PFSK-1 (cell line): ENCODE data around the gene XYLT1.

Experiments used
- FOXP2 ChIP-seq: optimal IDR thresholded peaks from 2 replicates; pipeline ENCODE3; 2011; ENCODE audit warnings: borderline replicate concordance, control low read depth, inconsistent platforms; ENCODE audit not compliant: insufficient read depth; ENCODE audit errors: extremely low read length, extremely low read depth
- POLR2AphosphoS5 ChIP-seq: IDR thresholded peaks from 2 replicates; pipeline ENCODE4 v1.6.1; 2012; ENCODE audit warnings: low read depth, mild to moderate bottlenecking, control low read depth, low read length, moderate library complexity
- SIN3A ChIP-seq: IDR thresholded peaks from 2 replicates; pipeline ENCODE4 v1.6.1; 2012; ENCODE audit warnings: mild to moderate bottlenecking, low read length, moderate library complexity, borderline replicate concordance; ENCODE audit not compliant: insufficient read depth
- TAF1 ChIP-seq: IDR thresholded peaks from 2 replicates; pipeline ENCODE4 v1.6.1; 2012; ENCODE audit warnings: low read length, control low read depth, borderline replicate concordance; ENCODE audit not compliant: insufficient read depth
- TF ChIP-seq, protein P1 (sequence below), 2 experiments: IDR thresholded peaks; 2 replicates each; pipeline versions ENCODE4 v1.6.1 to v1.8.0; 2011 to 2012; ENCODE audit warnings: low read depth in 2 of 2, low read length in 2 of 2, control low read depth in 1 of 2, inconsistent platforms in 1 of 2, mild to moderate bottlenecking in 1 of 2, moderate library complexity in 1 of 2; ENCODE audit not compliant: insufficient read depth in 1 of 2

The XYLT1 gene

DNA sequence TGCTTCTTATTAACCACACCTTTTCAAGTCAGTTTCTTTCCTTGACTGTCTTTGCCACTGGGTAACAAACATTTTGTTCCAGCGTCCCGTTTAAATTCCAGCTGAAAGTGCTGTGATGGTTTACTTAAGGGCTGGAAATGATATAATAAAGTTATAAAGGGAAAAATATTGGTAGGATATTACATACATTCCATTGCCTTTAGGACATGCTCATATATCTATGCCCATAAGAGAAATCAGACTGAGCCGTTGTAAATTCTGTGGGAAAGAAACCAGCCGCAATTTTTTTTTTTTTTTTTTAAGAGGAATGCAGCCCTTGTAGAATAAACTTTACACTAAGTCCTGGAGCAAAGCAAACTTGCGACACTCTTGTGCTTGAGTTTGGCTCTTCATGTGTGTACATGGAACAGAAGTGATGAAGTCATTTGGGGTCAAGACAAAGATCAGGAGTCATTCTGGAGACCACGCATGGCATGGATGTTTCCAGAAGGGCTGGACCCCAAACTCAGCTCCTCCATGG lies 210.9 kb downstream of the XYLT1 start:
- TF ChIP-seq POLR2AphosphoS5: no peak
- no peak for TF ChIP-seq TAF1
- no peak for TF ChIP-seq SIN3A
- TF ChIP-seq FOXP2: no peak
- TF ChIP-seq, protein P1, sequence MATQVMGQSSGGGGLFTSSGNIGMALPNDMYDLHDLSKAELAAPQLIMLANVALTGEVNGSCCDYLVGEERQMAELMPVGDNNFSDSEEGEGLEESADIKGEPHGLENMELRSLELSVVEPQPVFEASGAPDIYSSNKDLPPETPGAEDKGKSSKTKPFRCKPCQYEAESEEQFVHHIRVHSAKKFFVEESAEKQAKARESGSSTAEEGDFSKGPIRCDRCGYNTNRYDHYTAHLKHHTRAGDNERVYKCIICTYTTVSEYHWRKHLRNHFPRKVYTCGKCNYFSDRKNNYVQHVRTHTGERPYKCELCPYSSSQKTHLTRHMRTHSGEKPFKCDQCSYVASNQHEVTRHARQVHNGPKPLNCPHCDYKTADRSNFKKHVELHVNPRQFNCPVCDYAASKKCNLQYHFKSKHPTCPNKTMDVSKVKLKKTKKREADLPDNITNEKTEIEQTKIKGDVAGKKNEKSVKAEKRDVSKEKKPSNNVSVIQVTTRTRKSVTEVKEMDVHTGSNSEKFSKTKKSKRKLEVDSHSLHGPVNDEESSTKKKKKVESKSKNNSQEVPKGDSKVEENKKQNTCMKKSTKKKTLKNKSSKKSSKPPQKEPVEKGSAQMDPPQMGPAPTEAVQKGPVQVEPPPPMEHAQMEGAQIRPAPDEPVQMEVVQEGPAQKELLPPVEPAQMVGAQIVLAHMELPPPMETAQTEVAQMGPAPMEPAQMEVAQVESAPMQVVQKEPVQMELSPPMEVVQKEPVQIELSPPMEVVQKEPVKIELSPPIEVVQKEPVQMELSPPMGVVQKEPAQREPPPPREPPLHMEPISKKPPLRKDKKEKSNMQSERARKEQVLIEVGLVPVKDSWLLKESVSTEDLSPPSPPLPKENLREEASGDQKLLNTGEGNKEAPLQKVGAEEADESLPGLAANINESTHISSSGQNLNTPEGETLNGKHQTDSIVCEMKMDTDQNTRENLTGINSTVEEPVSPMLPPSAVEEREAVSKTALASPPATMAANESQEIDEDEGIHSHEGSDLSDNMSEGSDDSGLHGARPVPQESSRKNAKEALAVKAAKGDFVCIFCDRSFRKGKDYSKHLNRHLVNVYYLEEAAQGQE (IDR thresholded peaks at IDR 0.05; ENCODE audit: insufficient read depth in 1 of 2, low read depth in 2 of 2, low read length in 2 of 2): no peak

DNA sequence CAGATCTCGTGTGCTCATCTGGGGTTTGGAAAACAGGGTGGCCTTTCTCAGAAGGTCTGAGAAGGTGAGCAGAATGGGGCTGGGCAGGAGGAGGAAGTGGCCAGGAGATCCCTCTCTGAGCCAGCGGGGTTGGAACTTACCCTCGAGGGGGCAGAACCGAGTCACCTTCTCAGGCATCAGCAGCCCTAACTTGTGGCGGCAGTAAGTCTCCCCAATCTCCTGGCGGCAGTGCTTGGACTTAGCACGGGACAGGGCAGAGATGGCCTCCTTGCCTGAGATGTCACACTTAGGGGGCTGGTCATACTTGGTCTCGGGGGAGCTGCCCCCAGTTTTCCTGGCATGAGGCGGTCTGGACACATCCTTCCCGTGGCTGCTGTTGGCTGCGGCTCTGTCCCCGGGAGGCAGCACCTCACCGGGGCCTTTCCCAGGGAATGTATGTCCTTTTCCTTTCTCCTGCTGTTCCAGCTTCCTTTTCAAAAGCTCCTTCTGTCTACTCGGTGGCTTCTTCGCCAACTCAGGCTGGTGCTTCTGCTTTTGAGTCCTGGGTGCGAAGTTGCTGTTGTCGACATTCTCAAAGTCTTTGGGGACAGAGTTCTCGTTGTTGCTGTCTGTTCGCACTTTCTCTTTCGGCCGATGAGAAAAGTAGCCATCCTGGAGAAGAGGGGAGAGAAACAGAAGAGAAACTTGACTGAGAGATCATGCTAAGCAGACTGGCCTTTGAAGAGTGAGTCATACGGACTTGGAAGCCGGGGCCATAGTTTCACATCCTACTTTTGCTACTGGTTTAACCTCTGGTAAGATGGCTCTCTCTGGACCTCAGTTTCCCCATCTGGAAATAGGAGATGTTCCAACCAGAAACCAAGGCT lies 211.7 kb downstream of the XYLT1 start:
- TF ChIP-seq TAF1 (no peak), SIN3A (no peak), FOXP2 (no peak), POLR2AphosphoS5 (no peak)
- TF ChIP-seq, protein P1 (IDR thresholded peaks at IDR 0.05; ENCODE audit: insufficient read depth in 1 of 2, low read depth in 2 of 2, low read length in 2 of 2): no peak

DNA sequence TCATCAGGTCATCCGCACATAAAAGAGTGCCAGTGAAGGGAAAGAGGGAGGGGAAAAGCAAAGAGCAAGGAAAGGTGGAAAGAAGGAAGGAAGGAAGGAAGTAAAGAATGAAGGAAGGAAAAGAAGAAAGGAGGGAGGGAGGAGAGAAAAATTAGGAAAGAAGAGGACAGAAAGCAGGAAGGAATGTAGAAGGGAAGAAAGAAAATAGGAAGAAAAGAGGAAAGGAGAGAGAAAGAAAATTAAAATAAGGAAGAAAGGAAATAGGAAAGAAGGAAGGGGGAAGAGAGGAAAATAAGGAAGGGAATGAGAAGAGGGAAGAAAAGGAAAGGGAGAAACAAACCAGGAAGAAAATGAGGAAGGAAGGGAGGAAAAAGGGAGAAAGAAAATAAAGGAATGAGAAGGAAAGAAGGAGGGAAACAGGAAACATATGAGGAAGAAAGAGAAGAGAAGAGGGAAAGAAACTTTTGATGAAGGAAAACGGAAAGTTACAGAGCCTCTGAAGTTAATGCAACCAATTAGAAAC lies 212.6 kb downstream of the XYLT1 start:
- TF ChIP-seq SIN3A (no peak), POLR2AphosphoS5 (no peak), FOXP2 (no peak), TAF1 (no peak)
- TF ChIP-seq, protein P1 (IDR thresholded peaks at IDR 0.05; ENCODE audit: insufficient read depth in 1 of 2, low read depth in 2 of 2, low read length in 2 of 2): no peak

DNA sequence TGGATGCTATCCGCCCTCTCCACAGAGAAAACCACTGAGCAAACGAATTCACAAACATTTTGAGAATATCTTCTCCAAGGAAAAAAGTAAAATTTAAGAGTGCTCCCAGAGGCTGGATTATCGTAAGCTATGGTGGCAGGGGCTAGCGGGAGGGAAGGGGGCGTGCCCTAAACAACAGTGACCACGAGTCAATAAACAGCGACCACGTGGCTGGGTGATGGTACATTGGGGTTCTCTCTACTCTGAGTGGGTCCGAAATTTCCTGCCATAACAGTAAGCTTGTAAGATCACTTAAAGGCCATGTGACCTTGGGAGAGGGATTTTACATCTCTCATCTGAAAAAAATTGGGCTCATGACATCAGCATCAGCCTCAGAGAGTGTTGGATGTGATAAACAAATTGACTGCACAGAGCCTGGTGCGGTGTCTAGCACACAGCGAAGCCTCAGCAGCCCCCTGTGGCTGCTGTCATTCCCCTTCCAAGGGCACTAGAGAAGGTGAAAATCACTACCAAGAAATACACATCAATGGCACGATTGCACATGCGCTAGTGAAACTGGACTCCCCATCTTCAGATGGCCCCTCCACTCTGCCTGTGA lies 213.2 kb downstream of the XYLT1 start:
- TF ChIP-seq POLR2AphosphoS5 (no peak), FOXP2 (no peak), SIN3A (no peak), TAF1 (no peak)
- TF ChIP-seq, protein P1 (IDR thresholded peaks at IDR 0.05; ENCODE audit: insufficient read depth in 1 of 2, low read depth in 2 of 2, low read length in 2 of 2): no peak
